SK-N-SH (cell line): ENCODE results near the gene SLC17A2.

Source experiments
- TEAD4 ChIP-seq: IDR thresholded peaks from 2 replicates; pipeline ENCODE4 v1.4.0; 2012; ENCODE audit warnings: mild to moderate bottlenecking, borderline replicate concordance; ENCODE audit not compliant: insufficient read depth
- USF1 ChIP-seq: IDR thresholded peaks from 2 replicates; pipeline ENCODE4 v1.4.0; 2012; ENCODE audit warnings: low read depth, borderline replicate concordance

- no peak for TF ChIP-seq USF1
- no peak for TF ChIP-seq TEAD4
Observed at GRCh38 chr6:25952535-25952934, 22.0 kb upstream of the SLC17A2 start.
